GM19324 (cell line): ENCODE data around the gene GBGT1.

Experiments used
- ATAC-seq: cut with Tn5 transposase; IDR thresholded peaks from one replicate; pipeline ENCODE4 v1.9.1; 2021; ENCODE audit warnings: mild to moderate bottlenecking, moderate library complexity; ENCODE audit not compliant: unreplicated experiment, low FRiP score

The GBGT1 gene

GRCh38 chr9:133117271-133118178, 46.2 kb downstream of the GBGT1 start:
- no peak for ATAC-seq

GRCh38 chr9:133116346-133117231, 47.1 kb downstream of the GBGT1 start:
- no peak for ATAC-seq

GRCh38 chr9:133115604-133116345, 47.9 kb downstream of the GBGT1 start:
- peak; percentile 35 for ATAC-seq

GRCh38 chr9:133114886-133115603, 48.7 kb downstream of the GBGT1 start:
- no peak for ATAC-seq

GRCh38 chr9:133113949-133114885, 49.5 kb downstream of the GBGT1 start:
- no peak for ATAC-seq

- ATAC-seq = no peak
Measured at GRCh38 chr9:133113163-133113948, 50.4 kb downstream of the GBGT1 start.

GRCh38 chr9:133112663-133113026, 51.1 kb downstream of the GBGT1 start:
- ATAC-seq = no peak

- no peak for ATAC-seq
Measured at GRCh38 chr9:133111808-133112662, 51.7 kb downstream of the GBGT1 start.

- no peak for ATAC-seq
Measured at GRCh38 chr9:133109931-133110650, 53.6 kb downstream of the GBGT1 start.

GRCh38 chr9:133108794-133109641, 54.7 kb downstream of the GBGT1 start:
- ATAC-seq = no peak

- ATAC-seq = no peak
Measured at GRCh38 chr9:133107961-133108793, 55.5 kb downstream of the GBGT1 start.

- no peak for ATAC-seq
Measured at GRCh38 chr9:133107245-133107722, 56.4 kb downstream of the GBGT1 start.

GRCh38 chr9:133106511-133107244, 57.0 kb downstream of the GBGT1 start:
- no peak for ATAC-seq

- no peak for ATAC-seq
Measured at GRCh38 chr9:133105461-133105770, 58.3 kb downstream of the GBGT1 start.
